ENCODE results near the gene RETREG1.

The RETREG1 gene

DNA sequence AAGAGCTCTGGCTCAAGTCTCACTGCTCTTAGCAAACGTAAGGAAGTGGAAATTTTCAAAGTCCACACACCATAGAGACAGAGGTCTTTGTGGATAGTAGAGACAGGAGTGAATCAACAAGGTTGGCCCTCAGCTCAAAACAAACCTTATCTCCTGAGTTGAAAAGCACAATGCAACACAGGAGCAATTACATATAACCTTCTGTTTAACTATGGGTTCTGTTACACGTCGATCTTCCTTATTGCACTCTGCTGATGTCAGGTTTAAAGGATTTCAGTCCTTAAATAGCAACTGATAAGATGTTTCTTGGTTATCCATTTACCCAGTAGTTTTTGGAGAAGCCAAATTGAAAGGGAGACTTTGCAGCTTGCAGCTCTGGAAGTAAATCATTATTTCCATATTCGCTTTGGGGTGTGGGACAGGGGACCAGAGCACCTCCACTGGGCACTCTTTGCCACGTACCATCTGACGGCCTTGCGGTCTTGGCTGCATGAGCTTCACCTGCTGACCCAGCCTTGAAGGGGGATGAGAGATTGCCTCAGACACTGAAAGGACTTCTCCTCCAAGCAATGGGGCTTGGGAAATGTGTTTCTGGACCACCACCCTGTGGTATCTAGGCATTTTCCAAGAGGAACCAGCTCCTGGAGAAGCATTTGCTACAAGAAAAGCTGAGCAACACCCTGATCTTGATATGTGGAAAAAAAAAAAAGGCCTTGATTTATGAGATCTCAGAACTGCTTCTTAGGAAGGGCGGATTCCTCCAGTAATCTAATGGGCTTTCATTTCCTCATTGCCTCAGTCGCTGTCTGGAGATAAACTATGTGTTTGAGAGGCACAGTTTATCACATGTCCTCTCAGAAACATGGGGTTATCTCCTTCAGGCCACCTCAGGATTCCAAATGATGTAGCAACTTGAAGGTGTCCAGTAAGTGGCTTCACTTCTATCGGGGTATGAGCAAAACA, 95.0 kb downstream of the RETREG1 start:
- no peak for DNase-seq

DNA sequence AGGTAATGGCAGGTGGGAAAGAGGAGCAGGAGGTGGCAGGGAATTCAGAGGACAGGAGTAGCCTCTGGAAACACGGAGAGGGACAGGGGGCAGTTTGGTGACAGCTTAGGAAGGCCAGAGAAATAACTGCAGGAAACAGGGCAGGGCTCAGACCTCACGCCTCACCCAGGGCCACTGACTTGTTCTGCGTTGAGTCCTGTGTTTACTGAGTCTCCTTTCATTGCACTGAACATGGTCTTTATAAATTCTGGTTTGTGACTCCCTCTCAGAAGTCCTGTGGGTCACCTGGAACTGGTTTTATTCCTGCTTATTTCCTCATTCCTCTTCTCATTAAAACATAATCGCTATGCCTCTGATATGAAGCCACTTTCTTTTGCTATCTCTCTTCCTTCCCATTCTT, 96.0 kb downstream of the RETREG1 start:
- DNase-seq = no peak

DNA sequence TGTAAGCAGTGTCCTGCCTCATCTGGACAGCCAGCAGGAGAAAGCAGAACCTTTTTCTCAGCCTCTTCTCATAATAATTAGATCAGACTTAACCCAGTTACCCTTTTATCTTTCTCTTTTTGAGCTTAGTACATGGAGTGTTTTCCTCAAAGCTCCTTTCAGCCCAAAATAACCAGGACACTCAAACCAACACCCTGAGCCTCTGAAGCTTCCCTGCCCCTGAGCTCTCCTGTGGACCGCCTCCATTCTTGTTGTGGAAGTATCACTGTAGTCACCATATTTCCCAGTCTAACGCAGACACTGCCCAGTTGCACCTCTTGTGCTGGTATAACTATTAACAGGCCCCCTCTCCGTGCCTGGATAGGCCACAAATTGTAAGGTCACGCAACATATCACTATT, 97.4 kb downstream of the RETREG1 start:
- no peak for DNase-seq

- no peak for DNase-seq
Measured at GRCh38 chr5:16518606-16519005, 98.2 kb downstream of the RETREG1 start.

GRCh38 chr5:16515532-16515931, 101.3 kb downstream of the RETREG1 start:
- no peak for DNase-seq

- no peak for DNase-seq
Measured at GRCh38 chr5:16510098-16510497, 106.7 kb downstream of the RETREG1 start.

DNA sequence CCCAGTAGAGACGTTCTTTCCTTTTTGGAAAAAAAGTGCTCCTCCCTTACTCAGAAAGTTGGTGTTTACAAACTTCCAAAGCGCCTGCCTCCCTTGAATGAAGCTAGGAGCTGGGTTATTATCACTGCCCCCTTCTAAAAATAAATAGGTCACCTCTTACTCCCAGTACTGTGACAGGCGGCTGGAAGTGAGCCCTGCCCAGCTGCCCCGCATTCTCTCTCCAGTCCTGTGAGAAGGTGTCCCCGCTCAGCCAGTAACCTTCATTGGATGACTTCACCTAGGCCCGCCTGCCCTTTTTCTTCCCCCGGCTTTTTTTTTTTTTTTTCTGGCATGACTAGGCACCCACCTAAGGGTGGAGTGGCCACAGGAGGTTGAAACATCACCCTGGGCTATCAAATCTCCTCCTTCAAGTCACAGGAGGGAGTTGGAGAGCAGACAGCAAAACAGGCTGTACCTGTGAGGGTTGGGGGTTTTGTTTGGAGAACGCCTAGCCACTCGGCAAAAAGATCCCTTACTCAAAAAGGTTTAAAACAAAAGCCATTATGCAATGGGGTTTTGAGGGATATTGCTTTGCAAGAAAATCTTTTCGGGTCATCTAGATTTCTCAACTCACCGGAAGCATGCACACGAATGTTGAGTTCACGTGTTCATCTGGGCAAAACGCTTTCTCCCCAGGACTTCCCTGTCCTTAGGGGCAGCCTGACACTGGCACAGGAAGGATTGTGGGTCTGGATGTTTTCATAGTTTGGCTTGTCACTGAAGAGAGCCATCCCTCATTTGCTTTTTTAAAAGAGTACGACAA, 107.9 kb downstream of the RETREG1 start:
- DNase-seq = no peak

GRCh38 chr5:16507716-16508115, 109.1 kb downstream of the RETREG1 start:
- no peak for DNase-seq

DNA sequence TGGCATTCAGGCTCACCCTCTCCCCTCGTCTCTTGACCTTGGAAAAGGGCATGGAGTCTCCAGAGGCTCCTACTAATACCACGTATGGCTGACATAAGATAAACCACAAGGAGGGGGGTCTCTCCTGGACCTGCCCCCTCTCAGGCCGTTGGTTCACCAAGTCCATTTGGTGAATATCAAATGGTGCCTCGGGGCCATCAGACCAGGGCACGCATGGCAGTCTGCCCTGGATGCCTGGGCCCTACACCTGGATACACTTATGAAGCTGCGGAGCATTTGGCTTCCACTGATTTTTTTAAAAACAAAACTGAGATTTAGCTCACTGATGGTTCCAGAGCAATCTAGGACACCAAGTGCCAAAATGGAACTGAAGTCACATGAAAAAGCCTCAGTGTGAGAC, 110.9 kb downstream of the RETREG1 start:
- DNase-seq = no peak

DNA sequence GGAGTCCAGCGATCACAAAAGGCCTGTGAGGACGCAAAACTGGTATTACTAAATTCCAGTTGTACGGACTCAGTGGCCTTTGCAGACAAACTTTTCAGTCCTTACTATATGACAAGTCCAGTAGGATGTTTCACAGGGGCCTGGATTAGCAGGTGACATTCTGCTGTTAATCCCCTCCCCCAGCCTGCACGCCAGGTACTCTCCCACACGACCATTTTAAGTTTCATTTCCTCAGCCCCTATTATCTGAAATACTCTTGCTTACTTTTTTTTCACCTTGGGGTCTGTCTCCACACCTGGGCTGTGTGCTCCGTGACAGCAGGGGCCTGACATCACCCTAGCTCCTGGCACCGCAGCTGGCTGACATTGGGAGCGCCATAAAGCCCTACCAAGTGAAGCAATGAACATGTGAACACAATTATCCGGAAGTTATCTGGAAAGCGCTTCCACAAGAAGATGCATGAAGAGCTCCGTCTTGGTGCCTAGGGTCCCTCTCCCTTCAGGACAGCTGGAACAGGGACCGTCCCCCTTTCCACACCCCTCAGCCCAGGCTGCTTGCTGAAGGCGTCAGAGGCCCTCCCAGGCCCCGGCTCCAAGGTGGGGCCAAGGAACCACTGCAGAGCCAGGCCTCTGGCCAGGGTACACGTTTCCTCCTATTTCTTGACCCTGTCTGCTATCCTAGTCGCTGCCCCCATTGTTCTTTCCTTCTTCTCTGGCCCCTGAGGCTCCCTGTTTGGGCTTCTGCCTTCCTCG, 111.5 kb downstream of the RETREG1 start:
- no peak for DNase-seq

- no peak for DNase-seq
Measured at GRCh38 chr5:16504571-16504970, 112.2 kb downstream of the RETREG1 start.

DNA sequence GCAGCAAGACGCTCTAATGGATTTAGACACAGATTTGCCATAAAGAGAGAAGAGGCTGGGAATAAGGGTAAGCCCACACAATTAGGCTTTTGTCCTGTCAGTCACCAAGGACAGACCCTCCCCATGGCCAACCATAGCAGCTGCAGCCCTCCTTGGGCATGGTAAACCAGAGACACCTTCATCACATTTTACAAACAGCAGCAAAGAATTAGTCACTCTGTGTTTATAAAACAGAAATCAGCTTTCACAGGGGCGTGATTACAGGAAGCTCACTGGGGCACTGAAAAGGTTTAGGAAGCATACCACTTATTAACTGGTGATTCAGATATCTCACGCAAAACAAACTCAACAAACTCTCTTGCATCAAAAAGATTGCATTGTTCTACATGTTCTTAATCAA, 113.9 kb downstream of the RETREG1 start:
- DNase-seq = no peak

DNA sequence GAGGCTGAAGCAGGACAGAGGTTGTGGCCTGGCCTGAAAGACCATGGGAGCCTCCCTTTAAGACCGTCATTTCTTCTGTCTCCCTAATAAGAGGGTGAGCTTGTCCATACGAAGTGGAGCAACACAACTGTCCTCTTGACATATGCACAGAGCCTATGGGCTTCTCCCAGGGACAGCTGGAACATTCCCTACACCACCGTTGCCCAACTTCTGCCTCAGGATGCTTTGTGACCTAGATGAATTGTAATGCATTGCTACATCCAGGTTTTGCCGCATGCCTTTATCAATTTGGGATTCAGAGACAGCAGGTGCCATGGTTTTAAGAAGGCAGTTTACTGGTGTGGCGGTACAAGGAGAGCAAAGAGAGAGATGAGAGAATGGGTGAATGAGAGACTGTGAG, 116.8 kb downstream of the RETREG1 start:
- no peak for DNase-seq

DNA sequence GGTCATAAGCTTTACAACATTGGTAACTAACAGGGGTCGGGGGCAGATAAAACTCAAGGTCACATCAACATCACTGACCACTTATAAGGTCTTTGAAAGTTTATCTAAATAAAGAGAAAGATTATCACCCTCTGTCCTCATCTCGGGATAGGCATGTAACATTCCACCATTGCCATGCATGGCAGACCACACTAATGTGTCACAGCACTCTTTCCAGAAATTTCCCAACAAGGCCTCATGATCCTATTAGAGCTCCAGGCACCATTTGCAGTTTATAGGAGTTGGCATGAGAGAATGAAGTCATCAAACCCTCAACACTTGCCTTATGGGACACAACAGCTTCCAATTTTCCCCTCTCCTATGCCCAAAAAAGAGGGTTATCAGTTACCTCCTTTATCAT, 119.3 kb downstream of the RETREG1 start:
- DNase-seq = no peak

DNA sequence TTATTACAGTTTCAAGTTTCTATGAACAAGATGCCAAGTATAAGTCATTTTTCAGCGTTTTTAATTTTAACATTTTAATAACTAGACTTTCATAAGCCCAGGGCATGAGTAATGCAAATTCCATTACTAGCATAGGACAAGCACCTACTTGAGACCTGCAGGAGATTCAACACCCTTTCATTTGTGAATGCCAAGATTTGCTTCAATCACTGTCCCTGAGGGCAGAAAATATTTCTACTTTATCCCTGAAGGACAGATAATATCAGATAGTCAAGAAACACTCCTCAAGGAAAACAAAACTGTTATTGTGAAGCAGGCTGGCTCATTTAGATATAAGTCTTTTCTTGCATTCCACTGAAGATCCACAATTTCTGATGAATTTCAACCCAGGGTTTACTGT, 123.5 kb downstream of the RETREG1 start:
- no peak for DNase-seq

DNA sequence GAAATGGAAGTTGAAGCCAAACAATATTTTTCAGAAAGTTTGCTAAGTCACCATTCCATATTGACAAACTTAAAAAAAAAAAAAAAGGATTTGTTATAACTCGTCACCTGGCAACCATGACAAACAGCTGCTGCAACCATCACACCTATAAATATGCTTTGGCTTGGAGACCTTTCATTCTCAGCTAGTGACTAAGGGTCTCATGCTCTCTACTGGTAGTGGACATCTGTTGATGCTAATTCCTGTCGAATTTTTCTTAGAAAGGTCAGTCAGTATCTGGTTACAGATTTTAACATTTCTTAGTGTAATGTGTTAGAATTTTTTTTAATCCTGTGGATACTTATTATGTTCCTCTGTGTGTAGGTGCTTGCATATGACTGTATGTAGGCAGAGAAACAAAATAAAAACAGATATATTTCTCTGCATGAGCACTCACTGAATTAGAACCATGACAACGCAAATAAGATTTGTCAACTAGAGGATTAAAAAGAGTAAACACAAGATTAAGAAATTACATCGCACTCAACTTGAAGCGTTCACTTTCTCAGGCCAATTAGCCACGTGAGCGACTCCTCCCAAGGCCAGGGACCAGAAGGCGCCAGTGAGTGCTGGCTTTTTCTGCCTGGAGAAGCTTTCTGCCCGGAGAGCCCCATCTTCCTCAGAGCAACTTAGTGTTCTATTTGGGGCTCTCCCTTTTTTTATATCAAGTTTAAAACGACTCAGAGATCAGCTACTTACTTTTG, 124.2 kb downstream of the RETREG1 start:
- peak in 2 of 6 experiments; percentile 7 to 12 for DNase-seq

- no peak for DNase-seq
Measured at GRCh38 chr5:16490911-16491310, 125.9 kb downstream of the RETREG1 start.

DNA sequence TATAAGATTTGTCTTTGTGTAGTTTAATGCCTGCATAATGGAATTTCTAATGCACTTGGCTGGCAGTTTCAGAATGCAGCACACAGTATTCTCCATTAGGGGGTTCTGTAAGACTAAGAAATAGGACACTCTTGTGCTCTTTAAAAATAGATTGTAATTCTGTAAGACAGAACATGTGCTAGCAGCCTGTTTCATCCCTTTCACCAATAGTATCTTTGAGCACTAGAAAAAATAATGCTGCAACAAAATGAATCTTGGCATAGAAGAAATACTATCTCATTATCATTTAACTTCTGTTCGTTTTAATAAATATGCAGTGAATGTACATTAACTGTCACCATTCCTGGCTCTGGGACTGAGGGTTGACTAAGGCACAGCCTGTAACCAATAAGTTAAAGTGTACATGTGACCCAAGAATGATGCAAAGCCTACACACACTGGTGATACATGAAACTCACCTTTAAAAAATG, 127.4 kb downstream of the RETREG1 start:
- peak in 3 of 6 experiments; percentile 16 to 39 (median 39) for DNase-seq

GRCh38 chr5:16487456-16487855, 129.3 kb downstream of the RETREG1 start:
- DNase-seq = no peak

DNA sequence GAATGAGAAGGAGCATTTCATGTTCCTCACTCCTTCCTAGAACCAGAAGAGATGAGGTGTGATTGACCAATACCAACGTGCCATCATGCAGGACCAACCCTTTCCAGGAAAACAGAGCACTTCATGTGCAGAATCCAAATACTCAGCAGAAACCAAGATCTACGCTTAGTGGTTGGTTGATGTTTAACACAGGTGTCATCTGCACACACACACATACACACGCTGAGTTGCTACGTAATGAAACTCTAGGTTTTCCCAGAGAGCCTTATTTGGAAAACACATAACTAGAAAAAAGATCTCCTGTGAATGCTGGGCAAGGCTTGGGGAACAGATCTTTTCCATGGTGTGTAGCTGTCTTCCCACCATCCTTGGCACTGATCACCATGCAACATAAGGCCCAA, 130.1 kb downstream of the RETREG1 start:
- no peak for DNase-seq

DNA sequence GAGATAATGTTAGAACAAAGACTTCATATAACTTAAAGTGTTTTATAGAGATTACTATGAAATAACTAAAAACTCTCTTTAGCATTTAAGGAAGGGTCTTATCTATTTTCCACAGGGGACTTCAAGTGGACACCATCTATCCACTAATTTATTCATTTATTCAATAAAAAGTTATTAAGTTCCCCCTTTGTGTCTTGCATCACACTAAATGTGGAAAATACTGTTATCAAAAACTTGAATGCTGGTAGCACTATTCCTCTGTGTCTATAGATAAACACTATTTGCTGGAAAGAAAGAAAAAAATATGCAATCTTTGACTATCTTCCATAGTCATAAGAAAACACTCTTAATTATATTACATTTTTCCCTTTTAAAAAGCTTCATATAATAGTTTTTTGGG, 131.1 kb downstream of the RETREG1 start:
- no peak for DNase-seq

GRCh38 chr5:16484081-16484480, 132.7 kb downstream of the RETREG1 start:
- no peak for DNase-seq

All from stimulated activated naive CD4-positive, alpha-beta T cell (primary cell).